GOT3 (cell line): ENCODE results near the gene VSTM2B.

Source experiments
- DNase-seq: peaks from one replicate; lab custom pipeline; 2025; ENCODE audit warnings: mixed read lengths; lab: John Stamatoyannopoulos, UW

Gene VSTM2B

DNA sequence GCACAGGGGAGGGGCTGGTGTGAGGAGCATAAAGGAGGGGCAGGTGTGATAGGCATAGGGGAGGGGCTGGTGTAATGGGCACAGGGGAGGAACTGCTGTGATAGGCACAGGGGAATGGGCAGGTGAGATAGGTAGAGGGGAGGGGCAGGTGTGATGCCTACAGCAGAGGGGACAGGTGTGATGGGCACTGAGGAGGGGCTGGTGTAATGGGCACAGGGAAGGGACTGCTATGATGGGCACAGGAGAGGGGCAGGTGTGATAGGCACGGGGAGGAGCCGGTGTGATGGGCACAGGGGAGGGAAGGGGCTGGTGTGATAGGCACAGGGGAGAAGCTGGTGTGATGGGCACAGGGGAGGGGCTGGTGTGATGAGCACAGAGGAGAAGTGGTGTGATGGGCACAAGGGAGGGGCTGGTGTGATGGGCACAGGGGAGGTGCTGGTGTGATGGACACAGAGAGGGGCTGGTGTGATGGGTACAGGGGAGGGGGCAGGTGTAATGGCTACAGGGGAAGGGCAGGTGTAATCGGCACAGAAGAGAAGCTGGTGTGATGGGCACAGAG, 40.8 kb downstream of the VSTM2B start:
- DNase-seq = no peak

DNA sequence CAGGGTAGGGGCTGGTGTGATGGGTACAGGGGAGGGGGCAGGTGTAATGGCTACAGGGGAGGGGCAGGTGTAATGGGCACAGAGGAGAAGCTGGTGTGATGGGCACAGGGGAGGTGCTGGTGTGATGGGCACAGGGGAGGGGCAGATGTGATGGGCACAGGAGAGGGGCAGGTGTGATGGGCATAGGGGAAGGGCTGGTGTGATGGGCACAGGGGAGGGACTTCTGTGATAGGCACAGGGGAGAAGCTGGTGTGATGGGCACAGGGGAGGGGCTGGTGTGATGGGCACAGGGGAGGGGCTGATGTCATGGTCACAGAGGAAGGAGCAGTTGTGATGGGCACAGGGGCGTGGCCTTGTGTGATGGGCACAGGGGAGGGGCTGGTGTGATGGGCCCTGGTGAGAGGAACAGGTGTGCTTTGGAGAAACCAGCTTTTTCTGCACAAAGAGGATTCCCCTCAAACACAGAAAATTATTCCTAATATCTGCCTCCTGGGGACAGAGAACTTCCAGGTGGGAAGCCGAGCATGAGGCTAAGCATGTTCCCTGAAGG, 41.6 kb downstream of the VSTM2B start:
- DNase-seq = no peak

DNA sequence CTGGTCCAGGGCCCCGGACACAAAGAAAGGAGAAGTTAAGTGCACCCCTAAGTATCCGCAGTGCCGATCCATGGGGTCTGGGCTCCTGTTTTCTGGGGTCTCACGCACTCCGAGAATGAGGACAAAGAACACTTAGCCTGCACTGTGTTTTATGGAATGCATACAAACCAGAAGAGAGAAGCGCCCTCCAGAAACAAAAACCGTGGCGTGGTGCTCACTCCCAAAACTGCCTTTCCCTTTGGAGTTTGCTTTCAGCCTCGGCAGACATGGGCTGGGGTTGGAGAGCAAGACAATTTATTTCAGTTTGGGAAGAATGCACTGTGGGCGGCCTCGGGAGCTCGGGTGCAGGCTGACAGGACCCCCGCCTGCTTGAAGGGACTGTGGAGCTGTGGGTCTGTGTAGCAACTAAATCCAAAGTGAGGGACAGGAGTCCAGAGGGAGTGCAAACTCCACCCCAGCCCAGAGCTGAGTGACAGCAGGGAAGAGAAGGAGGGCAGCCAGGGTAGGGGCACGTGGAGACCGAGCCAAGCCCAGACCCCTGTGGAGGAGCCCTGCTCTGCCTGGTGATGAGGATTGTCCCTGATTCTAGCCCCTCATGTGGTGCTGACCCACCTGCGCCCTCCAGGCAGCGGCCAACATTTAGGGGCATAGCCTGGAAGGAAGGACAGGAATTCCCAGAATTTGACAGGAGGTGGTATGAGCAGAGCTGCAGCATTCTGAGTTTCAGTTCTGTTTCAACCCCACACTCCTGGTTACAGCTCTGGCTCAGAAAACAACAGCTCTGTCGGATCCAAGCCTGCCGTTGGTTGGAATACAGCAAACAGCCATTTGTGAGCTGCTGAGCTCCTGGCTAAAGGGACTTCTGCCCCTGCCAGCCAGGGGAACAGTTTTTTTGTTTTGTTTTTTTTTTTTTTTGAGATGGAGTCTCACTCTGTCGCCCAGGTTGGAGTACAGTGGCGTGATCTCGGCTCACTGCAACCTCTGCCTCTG, 42.5 kb downstream of the VSTM2B start:
- DNase-seq = no peak

DNA sequence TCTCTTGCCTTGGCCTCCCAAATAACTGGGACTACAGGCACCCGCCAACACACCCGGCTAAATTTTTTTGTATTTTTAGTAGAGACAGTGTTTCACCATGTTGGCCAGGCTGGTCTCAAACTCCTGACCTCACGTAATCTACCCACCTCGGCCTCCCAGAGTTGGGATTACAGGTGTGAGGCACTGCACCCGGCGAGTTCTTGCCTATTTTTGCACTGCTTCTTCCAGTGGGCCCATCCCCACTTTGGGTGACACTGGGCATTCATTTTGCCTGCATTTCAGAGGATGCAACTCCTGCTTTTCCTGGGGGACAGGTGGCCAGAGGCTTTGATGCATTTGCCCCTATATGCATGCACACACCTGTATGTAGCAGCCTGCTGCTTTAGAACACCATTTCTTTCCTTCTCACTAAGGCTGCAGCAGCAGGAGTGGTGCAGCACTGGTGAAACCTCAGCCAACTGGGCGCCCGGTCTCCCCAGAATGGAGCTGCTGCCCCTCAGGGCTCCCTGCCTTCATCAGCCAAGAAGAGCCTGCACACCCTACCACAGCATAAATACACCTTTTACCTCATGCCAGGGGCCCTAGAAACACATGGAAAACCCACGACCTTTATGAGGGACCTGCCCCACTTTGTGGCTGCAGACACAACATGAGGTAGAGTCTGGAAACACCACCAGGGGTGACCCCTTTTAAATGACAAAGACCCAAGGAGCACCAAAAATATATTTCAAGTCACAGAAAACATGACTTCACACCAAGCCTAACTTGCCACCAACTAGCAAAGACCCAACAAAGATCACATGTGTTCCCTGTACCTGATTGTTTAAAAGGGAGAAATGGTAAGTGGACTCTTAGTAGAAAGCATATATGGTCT, 43.5 kb downstream of the VSTM2B start:
- DNase-seq = no peak

DNA sequence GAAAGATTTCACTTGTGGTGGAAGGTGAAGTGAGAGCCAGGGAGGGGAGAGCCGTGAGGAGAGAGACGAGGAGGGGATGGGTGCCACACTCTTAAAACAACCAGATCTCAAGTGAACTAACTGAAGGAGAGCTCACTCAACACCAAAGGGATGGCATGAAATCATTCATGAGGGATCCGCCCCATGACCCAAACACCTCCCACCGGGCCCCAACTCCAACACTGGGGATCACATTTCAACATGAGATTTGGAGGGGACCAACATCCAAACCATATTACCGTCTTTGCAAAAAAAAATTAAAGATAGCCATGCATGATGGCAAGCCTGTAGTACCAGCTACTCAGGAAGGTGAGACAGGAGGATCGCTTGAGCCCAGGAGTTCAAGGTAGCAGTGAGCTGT, 45.4 kb downstream of the VSTM2B start:
- no peak for DNase-seq

DNA sequence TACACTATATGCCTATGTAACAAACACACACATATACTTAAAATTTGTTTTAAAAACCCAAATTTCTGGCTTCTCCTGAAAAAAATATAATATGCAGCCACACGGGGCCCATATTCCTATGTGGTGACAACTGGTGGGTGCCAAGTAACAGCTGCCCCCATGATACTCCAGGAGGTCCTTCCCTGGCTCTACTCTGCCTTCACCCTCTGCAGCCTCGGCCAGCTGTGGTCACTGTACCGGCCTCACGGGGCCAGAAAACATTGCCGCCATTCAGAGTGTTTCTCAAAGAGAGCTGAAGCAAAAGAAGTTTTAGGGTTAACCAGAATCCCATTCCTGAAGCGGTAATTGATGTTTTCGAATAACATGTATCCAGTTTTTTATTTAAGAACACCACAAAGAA, 47.7 kb downstream of the VSTM2B start:
- no peak for DNase-seq

DNA sequence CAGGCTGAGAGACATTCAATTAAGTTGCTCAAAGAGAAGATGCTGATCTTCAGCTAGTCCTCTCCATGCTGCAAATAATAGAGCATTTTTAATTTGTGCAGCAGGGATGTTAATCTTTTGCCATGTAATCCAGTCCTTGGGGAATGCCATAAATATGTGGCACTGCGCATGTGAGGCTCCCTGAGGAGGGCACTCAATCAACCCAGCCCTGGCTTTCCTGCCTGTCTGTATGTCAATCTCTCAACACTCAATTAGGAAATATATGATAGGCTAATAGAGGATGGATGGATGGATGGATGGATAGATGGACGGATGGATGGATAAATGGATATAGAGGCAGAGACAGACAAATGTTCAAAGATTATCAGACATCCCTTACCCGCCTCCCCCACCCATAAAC, 48.7 kb downstream of the VSTM2B start:
- no peak for DNase-seq

DNA sequence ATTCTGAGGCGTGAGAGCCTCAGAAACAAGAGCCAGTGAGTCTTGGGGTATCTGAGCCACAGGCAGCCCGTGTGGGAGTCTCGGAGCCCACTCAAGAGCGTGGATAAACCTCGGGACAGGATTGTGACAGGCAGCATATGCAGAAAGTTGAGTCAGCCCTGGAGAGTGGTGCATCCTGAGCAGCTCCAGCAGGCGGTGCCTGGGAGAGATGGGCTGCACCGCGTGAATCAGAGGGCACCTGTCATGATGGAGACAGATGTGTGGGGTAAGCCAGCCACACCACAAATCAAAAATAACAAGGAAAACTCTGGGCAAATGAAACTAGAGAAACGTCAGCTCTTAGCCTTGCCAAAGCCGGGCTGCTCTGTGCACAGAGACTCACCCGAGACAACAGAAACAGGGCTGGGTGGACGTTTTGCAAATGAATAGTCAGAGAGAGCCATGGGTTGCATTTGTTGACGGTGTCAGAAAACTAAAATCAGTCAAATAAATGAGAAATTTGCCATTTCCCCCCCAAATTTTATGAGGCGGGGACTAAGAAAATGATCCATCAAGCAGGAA, 50.3 kb downstream of the VSTM2B start:
- DNase-seq = no peak

DNA sequence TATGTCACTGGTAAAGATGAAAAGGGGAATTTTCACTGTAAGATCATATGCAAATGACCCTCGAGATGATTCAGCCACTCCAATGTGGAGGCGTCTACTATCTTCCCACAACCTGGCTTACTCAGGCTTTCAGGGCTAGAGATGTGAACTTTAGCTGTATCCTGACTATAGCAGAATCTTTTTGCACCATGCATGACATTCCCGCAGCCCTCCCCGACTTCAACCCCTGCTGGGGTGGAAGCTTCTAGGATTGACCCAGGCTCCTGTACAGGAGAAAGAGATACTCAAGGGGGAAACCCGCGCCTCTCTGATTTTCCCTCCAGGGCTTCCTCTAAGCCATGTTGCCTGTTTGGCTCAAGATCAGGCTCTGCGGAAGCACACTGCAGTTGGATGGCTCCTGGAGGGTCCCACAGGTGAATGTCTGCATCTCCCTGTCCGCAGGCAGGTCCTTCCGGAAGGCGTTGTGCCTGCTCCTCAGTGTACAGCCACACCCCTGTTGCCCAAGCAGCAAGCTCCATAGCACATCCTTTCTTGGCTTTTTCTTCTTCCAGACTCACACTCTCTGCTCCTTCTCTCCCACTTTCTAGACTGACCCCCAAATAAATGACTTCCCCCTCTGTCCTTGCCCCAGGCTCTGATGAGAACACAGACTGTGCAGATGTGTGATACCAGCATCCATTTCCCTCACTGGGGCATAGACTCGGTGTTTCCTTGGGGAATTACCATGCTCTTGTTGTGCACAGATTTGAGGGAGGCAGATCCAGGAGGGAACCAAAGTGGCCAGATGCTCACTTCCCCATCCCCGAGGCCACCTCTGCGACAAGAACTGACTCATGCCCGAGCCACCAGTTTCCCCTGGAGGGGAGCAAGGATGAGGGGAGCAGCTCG, 51.2 kb downstream of the VSTM2B start:
- DNase-seq = no peak

DNA sequence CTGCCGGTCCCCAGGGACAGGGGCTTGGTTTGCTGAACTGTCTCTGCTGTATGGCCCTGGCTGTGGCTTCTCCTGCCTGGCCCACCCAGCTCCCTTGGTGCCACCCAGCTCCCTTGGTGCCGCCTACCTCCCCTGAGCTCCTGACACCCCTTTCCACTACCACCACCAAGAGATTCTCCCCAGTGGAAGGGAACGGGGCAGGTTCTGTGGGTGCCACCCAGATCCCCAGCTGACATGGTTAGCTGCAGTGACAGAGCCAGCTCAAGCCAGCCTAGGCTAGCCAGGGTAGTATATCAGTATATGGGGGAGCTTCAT, 51.8 kb downstream of the VSTM2B start:
- DNase-seq = no peak

DNA sequence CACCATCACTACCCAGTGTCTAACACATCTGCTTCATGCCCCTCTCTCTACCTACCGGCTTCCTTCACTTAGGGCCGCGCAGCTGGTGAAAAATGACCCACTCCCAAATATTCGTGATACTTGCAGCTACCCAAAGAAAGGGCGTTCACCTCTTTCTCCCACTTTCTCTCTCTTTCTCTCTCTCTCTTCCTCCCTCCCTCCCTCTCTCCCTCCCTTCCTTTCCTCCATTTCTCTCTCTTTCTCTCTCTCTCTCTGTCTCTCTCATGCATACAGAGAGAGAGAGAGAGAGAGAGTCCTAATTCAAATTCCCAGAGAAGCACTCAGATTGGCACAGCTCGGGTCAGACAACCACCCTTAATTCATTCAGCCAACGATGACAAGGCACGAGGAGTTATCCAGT, 52.6 kb downstream of the VSTM2B start:
- no peak for DNase-seq

DNA sequence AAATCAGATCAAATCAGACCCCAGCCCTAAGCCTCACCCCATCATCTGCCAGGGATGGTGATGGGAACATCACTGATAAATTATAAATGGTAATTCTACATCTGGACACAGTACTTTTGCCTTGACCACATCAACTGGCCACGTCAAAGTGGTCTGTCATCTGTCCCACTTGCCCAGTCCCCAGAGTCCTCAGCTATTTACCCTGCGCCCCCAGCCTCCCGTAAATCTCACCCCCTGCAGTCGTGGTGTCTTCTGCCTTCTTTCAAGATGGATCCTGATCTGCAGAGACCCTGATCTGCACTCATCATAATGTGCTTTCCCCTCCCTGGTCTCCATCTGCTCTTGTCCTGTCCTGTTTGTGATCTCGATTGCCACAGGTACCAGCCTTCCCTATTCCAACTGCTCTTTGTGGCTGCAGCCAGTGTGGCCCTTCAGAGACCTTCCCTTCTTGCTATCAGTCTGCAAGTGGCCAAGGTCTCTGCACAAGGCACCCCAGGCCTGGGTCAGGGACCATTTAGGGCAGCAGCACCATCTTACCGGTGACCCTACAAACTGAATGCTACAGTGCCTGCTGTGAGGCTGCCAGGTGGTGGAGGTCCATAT, 53.6 kb downstream of the VSTM2B start:
- no peak for DNase-seq

DNA sequence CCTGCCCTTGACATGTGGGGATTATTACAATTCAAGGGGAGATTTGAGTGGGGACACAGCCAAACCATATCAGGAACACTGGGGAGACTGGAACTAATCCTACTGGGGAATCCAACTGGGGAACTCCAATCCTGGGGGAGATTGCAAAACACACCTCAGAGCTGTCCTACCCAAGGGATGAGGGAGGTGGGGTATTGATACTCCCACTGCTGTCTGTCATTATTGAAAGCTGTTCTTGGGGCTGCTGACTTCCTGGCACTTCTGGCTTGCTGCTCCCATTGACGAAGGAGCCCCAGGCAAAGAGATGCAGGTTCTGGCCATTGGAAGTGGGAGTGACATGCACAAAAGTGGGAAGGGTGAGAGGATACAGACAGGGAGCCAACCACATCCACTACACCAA, 55.6 kb downstream of the VSTM2B start:
- DNase-seq = no peak

DNA sequence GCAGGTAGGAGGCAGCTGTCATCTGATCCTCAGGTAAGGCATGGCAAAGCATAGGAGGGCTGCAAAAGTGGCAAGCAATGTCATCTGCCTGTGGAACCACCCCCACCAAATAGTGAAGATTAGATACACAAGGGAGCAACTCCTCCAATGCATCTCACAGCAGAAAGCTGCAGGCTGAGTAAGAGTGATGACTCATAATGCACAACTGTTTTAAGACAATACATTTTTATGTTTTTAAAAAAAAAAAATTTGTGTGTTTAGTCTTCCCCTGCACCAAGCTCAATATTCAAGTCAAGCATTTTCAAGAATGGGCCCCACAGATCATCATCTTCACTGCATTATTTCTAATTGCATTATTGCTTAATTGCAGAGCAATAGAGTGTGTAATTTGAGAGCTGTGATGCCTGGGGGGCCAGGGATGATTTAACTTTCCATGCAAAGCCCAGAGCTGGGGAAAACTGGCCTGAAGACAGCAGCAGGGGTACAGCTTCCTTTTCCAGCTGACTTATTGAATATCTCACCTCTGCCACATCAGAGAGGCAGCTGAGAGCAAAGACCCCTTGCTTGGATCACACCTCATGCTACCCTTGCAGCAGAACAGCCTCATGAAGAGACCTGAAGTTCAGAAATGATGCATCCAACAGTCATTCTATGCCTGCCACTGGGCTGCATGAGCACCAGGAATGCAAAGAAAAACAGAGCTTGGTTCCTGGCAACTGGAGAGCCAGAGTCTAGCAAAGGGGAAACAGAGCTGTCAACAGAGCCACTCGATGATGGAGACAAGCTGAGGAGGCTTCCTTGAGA, 57.6 kb downstream of the VSTM2B start:
- DNase-seq = no peak

DNA sequence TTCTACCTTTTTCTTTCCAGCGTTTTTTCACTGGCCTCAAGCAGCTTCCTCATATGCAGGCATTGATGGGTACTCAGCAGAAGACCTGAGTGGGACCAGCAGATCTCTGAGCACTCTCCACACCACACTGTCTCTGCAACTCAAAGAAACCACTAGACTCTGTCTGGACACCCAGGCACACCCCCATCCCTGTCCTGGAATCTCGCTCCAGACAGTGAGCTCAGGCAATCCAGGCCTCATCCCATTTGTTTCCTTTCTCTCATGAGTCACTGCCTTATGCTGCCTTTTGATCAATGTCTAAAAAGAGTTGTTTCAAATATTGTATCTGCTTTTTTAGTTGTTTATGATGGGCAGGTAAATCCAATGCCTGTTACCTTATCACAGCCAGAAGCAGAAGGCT, 60.6 kb downstream of the VSTM2B start:
- DNase-seq = no peak

DNA sequence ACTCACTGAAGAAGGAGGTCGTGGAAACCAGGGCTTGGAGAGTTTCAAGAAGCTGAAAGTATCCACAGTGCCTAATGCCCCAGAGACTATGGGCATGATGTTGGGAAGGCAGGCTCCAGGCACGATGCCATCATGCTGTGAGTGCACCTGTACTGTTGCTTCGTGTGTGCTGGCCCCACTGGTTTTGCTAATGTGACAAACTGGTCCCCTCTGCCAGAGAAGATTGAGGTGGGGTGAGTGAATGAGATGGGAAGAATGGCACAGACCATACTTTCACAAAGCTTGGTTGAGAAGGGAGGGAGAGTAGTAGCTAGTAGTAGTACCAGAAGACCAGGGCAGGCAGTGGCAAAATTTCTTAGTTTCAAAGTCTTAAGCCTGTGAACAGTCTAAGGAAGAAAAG, 61.3 kb downstream of the VSTM2B start:
- no peak for DNase-seq

DNA sequence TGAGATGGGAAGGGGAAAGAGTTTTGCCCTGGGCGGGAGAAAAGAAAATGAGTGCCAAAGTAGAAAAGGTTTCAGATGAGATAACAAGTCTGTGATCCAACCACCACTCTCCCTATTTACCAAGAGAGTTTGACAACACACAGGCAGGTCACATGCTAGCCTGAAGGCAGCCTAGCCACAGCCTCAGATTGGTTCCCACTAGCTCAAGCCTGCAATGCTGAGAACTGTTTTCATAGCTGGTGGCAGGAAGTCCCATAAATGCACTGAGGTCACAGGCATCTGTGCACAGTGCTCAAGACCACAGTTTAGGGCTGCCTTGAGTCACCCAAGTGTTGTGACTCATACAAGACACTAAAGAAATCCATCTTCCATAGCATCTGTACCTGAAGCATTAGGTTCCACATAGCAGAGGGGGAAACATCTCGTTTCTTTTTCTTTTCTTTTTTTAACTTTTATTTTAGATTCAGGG, 61.8 kb downstream of the VSTM2B start:
- no peak for DNase-seq

DNA sequence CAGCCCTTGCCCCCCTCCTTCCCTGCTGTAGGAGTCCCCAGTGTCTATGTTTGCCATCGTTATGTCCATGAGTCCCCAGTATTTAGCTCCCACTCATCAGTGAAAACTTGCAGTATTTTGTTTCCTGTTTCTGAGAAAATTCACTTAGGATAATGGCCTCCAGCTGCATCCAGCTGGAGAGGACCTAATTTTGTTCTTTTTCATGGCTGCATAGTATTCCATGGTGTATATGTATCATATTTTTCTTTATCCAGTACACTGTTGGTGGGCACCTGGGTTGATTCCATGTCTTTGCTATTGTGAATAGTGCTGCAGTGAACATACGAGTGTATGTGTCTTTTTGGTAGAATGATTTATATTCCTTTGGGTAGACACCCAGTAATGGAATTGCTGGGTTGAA, 62.3 kb downstream of the VSTM2B start:
- no peak for DNase-seq

DNA sequence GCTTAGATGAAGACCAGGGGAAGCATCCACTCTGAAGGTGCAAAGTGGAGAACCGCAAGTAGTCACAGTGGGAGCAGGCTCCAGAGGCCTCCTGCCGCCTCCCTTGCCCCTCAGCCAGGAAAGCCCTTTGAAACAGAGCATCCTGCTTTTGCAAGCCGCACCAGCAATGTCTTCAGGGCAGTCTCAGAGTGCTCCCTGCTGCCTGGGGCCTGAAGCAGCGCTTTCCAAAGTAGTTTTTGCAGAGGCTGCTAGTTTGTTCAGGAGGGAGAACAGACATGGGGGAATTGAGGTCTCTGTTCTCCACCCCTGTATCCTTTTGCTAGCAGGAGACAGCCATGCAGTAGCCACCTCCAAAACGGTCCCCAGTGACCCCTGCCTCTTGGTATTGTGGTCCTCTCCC, 64.5 kb downstream of the VSTM2B start:
- DNase-seq = no peak

DNA sequence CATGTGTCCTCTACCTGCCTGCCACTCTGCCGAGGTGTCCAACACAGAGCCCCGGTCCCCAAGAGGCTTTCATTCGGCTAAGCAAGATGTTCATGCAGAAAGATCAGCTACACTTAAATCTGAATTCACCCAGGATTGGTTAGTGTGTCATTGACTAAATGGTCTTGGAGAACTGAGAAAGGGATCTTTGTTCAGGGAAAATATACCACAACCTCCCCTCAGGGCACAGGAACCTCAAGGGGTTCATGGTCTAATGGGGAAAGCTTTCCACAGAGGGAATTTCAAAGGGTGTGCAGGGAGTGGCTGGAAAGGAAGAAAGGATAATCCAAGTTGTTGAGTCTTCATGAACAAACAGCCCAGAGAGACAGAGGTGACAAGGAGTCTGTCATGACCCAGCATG, 65.9 kb downstream of the VSTM2B start:
- DNase-seq = no peak
